ENCODE measurements around the gene ISLR.

GRCh38 chr15:74200871-74201419 is 27.4 kb downstream of the ISLR start:
- TF ChIP-seq CTCF (IDR thresholded peaks at IDR 0.05; ENCODE audit: borderline replicate concordance, extremely low read depth, low read length, poor library complexity, severe bottlenecking) (no peak), EZH2 (IDR thresholded peaks at IDR 0.05; ENCODE audit: borderline replicate concordance, low read depth, low read length, severe bottlenecking) (no peak)
